GM12892 (cell line): ENCODE results near the gene IDI2.

ENCODE experiments used
- POLR2A ChIP-seq: IDR thresholded peaks from 2 replicates; pipeline ENCODE4 v1.6.1; 2011; ENCODE audit warnings: low read depth, low read length, control low read depth
- POLR2AphosphoS5 ChIP-seq: IDR thresholded peaks from 2 replicates; pipeline ENCODE4 v1.6.1; 2011; ENCODE audit warnings: low read depth, low read length, control low read depth
- TAF1 ChIP-seq: IDR thresholded peaks from 2 replicates; pipeline ENCODE4 v1.6.1; 2011; ENCODE audit warnings: low read depth, mild to moderate bottlenecking, control low read depth, low read length, borderline replicate concordance

DNA sequence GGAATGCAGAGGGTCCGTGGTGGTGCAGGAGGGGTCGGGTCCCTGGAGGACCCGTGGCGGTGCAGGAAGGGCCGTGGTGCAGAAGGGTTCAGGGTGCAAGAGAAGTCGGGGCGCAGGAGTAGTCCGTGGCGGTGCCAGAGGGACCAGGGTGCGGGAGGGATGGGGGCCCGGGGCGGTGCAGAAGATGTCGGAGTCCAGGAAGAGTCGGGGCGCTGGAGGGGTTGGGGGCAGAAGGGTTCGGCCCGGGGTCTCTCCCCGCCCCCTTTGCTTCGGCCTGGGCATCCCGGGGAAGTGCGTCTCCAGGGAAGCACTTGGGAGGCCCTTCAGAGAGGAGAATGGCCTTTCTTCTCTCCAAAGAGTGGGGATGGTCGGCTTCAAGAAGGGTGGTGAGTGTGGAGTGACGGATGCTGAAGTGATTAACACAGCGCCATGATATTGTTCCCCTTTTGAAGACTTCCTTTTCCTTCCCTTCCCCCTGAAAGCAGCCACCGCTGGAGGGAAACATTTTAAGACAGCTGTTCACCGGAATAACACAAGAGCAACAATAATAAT lies 31.5 kb upstream of the IDI2 start:
- TF ChIP-seq POLR2A = no peak
- TF ChIP-seq TAF1 = no peak
- TF ChIP-seq POLR2AphosphoS5 = no peak
